K562 (cell line): Measurements from ENCODE around the gene TUT7.

ENCODE experiments used
- CTCF ChIP-seq, 3 experiments: IDR thresholded peaks in 2 of 3; conservative IDR thresholded peaks in 1 of 3; 2 replicates each; pipeline ENCODE4 v1.5.1; 2011 to 2012; ENCODE audit warnings: low read length in 3 of 3, mild to moderate bottlenecking in 3 of 3, control low read depth in 2 of 3, improper control_type of control experiment in 1 of 3, inconsistent platforms in 1 of 3, low read depth in 1 of 3, mixed read lengths in 1 of 3, moderate library complexity in 1 of 3; ENCODE audit not compliant: insufficient read depth in 2 of 3
- FOS ChIP-seq: IDR thresholded peaks from 3 replicates; pipeline ENCODE4 v1.6.1; 2011; ENCODE audit not compliant: insufficient read length; ENCODE audit errors: extremely low read depth
- NR0B1 ChIP-seq: fragments of 450-650 bp; IDR thresholded peaks from one replicate; pipeline ENCODE4 v1.6.1; 2018; ENCODE audit warnings: mild to moderate bottlenecking, moderate library complexity; ENCODE audit not compliant: partially characterized antibody
- ZBED1 ChIP-seq: IDR thresholded peaks from 2 replicates; pipeline ENCODE4 v1.6.1; 2014
- TF ChIP-seq, protein P1 (sequence below): fragments of 200-400 bp; formaldehyde crosslinking; IDR thresholded peaks from 2 replicates; pipeline ENCODE4 v1.6.1; 2017; ENCODE audit warnings: mild to moderate bottlenecking, low read depth, low read length, moderate library complexity

DNA sequence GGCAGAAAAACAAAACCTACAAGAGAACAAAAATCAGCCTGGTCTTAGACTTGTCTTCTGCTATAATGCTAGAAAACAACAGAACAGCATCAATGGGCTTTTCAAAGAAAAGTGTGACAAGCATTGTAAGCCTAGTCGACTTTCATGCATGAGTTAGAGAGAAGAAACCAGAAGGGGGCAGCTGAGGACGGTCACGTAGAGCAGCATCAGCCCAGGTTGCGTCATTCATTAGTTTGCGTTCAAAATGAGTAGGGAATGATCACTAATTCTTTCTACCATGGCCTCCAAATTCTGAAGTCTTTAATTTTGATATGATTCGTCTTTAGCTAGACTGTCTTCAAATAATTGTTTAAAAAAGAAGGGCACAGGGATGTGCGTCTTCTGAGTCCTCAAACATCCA, 67.2 kb downstream of the TUT7 start:
- TF ChIP-seq CTCF (IDR thresholded peaks at IDR 0.05 in 2 of 3, conservative IDR thresholded peaks at IDR 0.05 in 1 of 3; ENCODE audit: insufficient read depth in 2 of 3, low read depth in 1 of 3, low read length in 3 of 3) = peak; percentile 27 to 53 (median 46); a peak in 4 of 6 replicates
- no peak for TF ChIP-seq FOS
- TF ChIP-seq ZBED1 = no peak
- TF ChIP-seq NR0B1 = no peak
- TF ChIP-seq, protein P1, sequence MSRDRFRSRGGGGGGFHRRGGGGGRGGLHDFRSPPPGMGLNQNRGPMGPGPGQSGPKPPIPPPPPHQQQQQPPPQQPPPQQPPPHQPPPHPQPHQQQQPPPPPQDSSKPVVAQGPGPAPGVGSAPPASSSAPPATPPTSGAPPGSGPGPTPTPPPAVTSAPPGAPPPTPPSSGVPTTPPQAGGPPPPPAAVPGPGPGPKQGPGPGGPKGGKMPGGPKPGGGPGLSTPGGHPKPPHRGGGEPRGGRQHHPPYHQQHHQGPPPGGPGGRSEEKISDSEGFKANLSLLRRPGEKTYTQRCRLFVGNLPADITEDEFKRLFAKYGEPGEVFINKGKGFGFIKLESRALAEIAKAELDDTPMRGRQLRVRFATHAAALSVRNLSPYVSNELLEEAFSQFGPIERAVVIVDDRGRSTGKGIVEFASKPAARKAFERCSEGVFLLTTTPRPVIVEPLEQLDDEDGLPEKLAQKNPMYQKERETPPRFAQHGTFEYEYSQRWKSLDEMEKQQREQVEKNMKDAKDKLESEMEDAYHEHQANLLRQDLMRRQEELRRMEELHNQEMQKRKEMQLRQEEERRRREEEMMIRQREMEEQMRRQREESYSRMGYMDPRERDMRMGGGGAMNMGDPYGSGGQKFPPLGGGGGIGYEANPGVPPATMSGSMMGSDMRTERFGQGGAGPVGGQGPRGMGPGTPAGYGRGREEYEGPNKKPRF = no peak
